HG03196 (cell line): ENCODE measurements around the gene PSMB7.

Source experiments
- ATAC-seq: cut with Tn5 transposase; IDR thresholded peaks from one replicate; pipeline ENCODE4 v1.9.1; 2021; ENCODE audit not compliant: unreplicated experiment

The PSMB7 gene

GRCh38 chr9:124329206-124329792, 85.9 kb downstream of the PSMB7 start:
- no peak for ATAC-seq

GRCh38 chr9:124328285-124328684, 87.0 kb downstream of the PSMB7 start:
- no peak for ATAC-seq

GRCh38 chr9:124327491-124327890, 87.8 kb downstream of the PSMB7 start:
- ATAC-seq, result no peak

- ATAC-seq, result no peak
Measured at GRCh38 chr9:124326378-124326777, 88.9 kb downstream of the PSMB7 start.

- no peak for ATAC-seq
Measured at GRCh38 chr9:124325816-124326215, 89.4 kb downstream of the PSMB7 start.

GRCh38 chr9:124323904-124324303, 91.3 kb downstream of the PSMB7 start:
- ATAC-seq, result no peak

- ATAC-seq, result no peak
Measured at GRCh38 chr9:124322618-124323432, 92.4 kb downstream of the PSMB7 start.

GRCh38 chr9:124321935-124322334, 93.3 kb downstream of the PSMB7 start:
- ATAC-seq, result no peak

- ATAC-seq, result no peak
Measured at GRCh38 chr9:124321416-124321815, 93.8 kb downstream of the PSMB7 start.

GRCh38 chr9:124320062-124320973, 94.9 kb downstream of the PSMB7 start:
- ATAC-seq, result no peak

GRCh38 chr9:124315882-124316281, 99.4 kb downstream of the PSMB7 start:
- no peak for ATAC-seq

GRCh38 chr9:124313940-124314339, 101.3 kb downstream of the PSMB7 start:
- ATAC-seq, result no peak

- no peak for ATAC-seq
Measured at GRCh38 chr9:124312290-124313265, 102.7 kb downstream of the PSMB7 start.

- no peak for ATAC-seq
Measured at GRCh38 chr9:124311283-124311682, 104.0 kb downstream of the PSMB7 start.

GRCh38 chr9:124309667-124310084, 105.6 kb downstream of the PSMB7 start:
- no peak for ATAC-seq

- ATAC-seq, result no peak
Measured at GRCh38 chr9:124308606-124309491, 106.4 kb downstream of the PSMB7 start.

GRCh38 chr9:124307379-124308030, 107.7 kb downstream of the PSMB7 start:
- no peak for ATAC-seq

- ATAC-seq, result no peak
Measured at GRCh38 chr9:124306098-124306735, 109.0 kb downstream of the PSMB7 start.
